Activated B cell treated with CpG ODN at 0.5 μM for 24 hours (primary cell): ENCODE results near the gene ETV3. TPM values are rescaled to one million over a fixed set of nuclear protein-coding genes. Genes with fewer than 3 reads are reported as not detected.

Source experiments
- ATAC-seq: fragments of 200-7000 bp; cut with Tn5 transposase; one replicate; pipeline ENCODE4 v1.10.0; 2021; ENCODE audit warnings: low read depth, mild to moderate bottlenecking, moderate library complexity
- CTCF ChIA-PET: fragments of 350-600 bp; sonication (Branson Sonifier 250); formaldehyde crosslinking; loops from one replicate; lab custom pipeline; 2021; ENCODE audit warnings: antibody characterized with exemption; lab: Charles Lee
- POLR2A ChIA-PET: fragments of 350-600 bp; sonication (Branson Sonifier 250); formaldehyde crosslinking; loops from one replicate; lab custom pipeline; 2021; ENCODE audit warnings: antibody characterized with exemption; lab: Charles Lee
- DNase-seq: peaks from one replicate; pipeline ENCODE4 v3.0.0; 2022
- H3K27ac Mint-ChIP-seq: one replicate; pipeline ENCODE4 v1.8.0; 2020; ENCODE audit warnings: mixed read lengths
- H3K27me3 Mint-ChIP-seq: one replicate; pipeline ENCODE4 v1.8.0; 2021; ENCODE audit warnings: mixed read lengths
- H3K36me3 Mint-ChIP-seq: one replicate; pipeline ENCODE4 v1.8.0; 2021; ENCODE audit warnings: low read depth, mixed read lengths
- H3K4me1 Mint-ChIP-seq: one replicate; pipeline ENCODE4 v1.8.0; 2021; ENCODE audit warnings: mixed read lengths
- H3K4me3 Mint-ChIP-seq: one replicate; pipeline ENCODE4 v1.8.0; 2020; ENCODE audit warnings: mild to moderate bottlenecking, mixed read lengths
- H3K9me3 Mint-ChIP-seq: one replicate; pipeline ENCODE4 v1.8.0; 2020; ENCODE audit warnings: mixed read lengths
- CTCF ChIP-seq: fragments of 200-600 bp; IDR thresholded peaks from one replicate; pipeline ENCODE4 v1.8.0; 2022; ENCODE audit warnings: antibody characterized with exemption, mild to moderate bottlenecking
- intact Hi-C: fragments of 100-400 bp; cut with micrococcal nuclease; formaldehyde crosslinking; loops from one replicate; pipeline ENCODE4 v1.15.1; 2024
- total RNA-seq: library from RNA; stranded (reverse); gene quantifications from 2 replicates; pipeline ENCODE4 v1.2.3, GENCODE V29; 2022

ETV3 gene
- total RNA-seq, 1 donor from 2014 or later, result 31.3 TPM

DNA sequence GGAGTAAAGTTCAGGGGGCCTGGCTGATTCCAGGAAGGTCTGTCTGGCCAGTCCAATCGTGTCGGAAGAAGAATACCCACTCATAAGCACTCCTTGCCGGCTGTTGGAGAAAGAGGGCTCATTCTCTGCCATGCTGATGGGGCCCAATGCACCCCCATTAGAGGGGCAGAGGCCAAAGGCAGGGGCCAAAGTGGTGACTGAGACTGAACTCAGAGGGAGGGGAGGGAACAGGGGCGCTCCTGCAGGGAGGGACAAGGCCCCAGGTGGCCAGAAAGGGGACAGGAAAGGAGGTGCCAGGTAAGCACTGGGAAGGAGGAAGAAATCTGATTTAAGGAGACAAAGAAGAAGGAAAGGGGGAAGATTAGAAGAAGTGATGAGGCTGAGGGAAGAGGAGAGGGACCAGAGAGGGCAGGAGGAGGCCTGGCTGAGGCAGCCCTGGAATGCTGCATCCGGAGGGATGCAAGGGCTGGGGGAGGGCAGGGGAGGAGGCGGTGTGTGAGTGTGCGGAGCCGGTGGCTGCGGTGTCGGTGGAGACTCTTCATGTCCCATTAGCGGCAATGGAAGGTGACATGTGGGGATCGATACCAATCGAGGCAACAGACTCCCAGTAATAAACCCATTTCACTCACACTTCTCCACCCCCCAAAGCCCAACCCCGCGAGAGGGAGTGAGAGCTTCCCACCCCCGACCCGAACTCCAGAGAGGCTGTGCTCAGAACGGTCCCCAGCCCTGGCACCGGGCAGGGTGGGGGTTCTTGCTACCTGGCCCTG, 26.6 kb downstream of the ETV3 start:
- Mint-ChIP-seq H3K4me3 (no peak overlapping the region), H3K27me3 (peaks cover 42% of the 10 kb centered on the region), H3K27ac (no peak overlapping the region), H3K9me3 (no peaks in the 10 kb centered on the region), H3K4me1 (peaks cover 12% of the 10 kb centered on the region), H3K36me3 (no peaks in the 10 kb centered on the region)
- no peak for DNase-seq
- ChIA-PET CTCF (no interaction called here), POLR2A (no interaction called here)
- no peak for ATAC-seq
- intact Hi-C loops, result no loop called here
- no peak for TF ChIP-seq CTCF

- peaks cover 42% of the 10 kb centered on the region for H3K27me3 Mint-ChIP-seq
- POLR2A ChIA-PET, result no interaction called here
- H3K9me3 Mint-ChIP-seq, result no peaks in the 10 kb centered on the region
- peaks cover 19% of the 10 kb centered on the region for H3K4me1 Mint-ChIP-seq
- ATAC-seq (no peak), DNase-seq (no peak)
- H3K27ac Mint-ChIP-seq, result no peak overlapping the region
- CTCF ChIA-PET, result interaction anchor here (0.7 kb wide), 1 partner anchor 81 kb away, joined by 3 read pairs; no protein-coding TSS in a partner anchor
- TF ChIP-seq CTCF, result no peak
- no peaks in the 10 kb centered on the region for H3K36me3 Mint-ChIP-seq
- intact Hi-C loops, result no loop called here
- H3K4me3 Mint-ChIP-seq, result no peak overlapping the region
Measured at GRCh38 chr1:157110686-157111085, 27.5 kb downstream of the ETV3 start.

GRCh38 chr1:157110003-157110402, 28.2 kb downstream of the ETV3 start:
- intact Hi-C loops, result no loop called here
- H3K4me1 Mint-ChIP-seq, result peaks cover 23% of the 10 kb centered on the region
- no peak for TF ChIP-seq CTCF
- ChIA-PET CTCF (interaction anchor here (1.3 kb wide), 1 partner anchor 46 kb away, joined by 3 read pairs; no protein-coding TSS in a partner anchor), POLR2A (no interaction called here)
- DNase-seq (no peak), ATAC-seq (no peak)
- H3K4me3 Mint-ChIP-seq, result no peak overlapping the region
- no peaks in the 10 kb centered on the region for H3K36me3 Mint-ChIP-seq
- peaks cover 42% of the 10 kb centered on the region for H3K27me3 Mint-ChIP-seq
- H3K27ac Mint-ChIP-seq, result no peak overlapping the region
- no peaks in the 10 kb centered on the region for H3K9me3 Mint-ChIP-seq

DNA sequence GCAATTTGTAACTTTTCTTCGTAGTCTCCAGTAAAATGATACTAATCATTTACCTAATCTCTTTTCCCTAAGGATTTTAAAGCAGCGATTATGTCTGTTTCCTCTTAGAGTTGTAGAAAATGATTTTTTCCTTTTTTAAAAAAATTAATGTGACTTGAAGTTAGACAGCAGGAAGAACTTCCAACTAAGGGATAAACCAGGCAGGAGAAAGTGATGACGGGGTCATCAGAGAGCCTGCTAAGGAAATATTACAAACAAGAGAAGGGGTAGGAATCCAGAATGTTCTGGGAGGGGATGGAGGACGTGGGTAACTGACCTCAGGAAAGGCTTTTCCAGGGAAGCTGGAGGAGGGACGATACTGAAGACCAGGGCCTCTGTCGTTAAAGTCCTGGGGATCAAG, 29.7 kb downstream of the ETV3 start:
- H3K4me3 Mint-ChIP-seq, result no peak overlapping the region
- H3K27ac Mint-ChIP-seq, result no peak overlapping the region
- ChIA-PET CTCF (no interaction called here), POLR2A (interaction anchor here (1.1 kb wide), 1 partner anchor 29 kb away, joined by 3 read pairs; the partner anchor contains the start of gene ETV3)
- H3K27me3 Mint-ChIP-seq, result peaks cover 42% of the 10 kb centered on the region
- ATAC-seq, result no peak
- no peaks in the 10 kb centered on the region for H3K9me3 Mint-ChIP-seq
- no peak for DNase-seq
- intact Hi-C loops, result no loop called here
- H3K4me1 Mint-ChIP-seq, result peaks cover 26% of the 10 kb centered on the region
- TF ChIP-seq CTCF, result no peak
- no peaks in the 10 kb centered on the region for H3K36me3 Mint-ChIP-seq

- TF ChIP-seq CTCF, result no peak
- Mint-ChIP-seq H3K4me1 (peaks cover 26% of the 10 kb centered on the region), H3K27ac (no peak overlapping the region), H3K9me3 (no peaks in the 10 kb centered on the region), H3K4me3 (no peak overlapping the region), H3K36me3 (no peaks in the 10 kb centered on the region), H3K27me3 (peaks cover 40% of the 10 kb centered on the region)
- POLR2A ChIA-PET, result interaction anchor here (1.9 kb wide), 1 partner anchor 31 kb away, joined by 7 read pairs; the partner anchor contains the start of gene ETV3
- no peak for DNase-seq
- no peak for ATAC-seq
- CTCF ChIA-PET, result no interaction called here
- intact Hi-C loops, result loop anchor here (2.0 kb wide), 1 partner anchor 31 kb away; the partner anchor contains the start of gene ETV3
Measured at GRCh38 chr1:157107702-157108101, 30.5 kb downstream of the ETV3 start.
